Measurements from ENCODE around the gene NR4A2. TPM values are rescaled to one million over a fixed set of nuclear protein-coding genes. Genes with fewer than 3 reads are reported as not detected.
A peak's percentile ranks its signal among the peaks of the same experiment; 100 is the strongest.

NR4A2 gene
- total RNA-seq, 1 donor from 2014 or later, result 8.3 TPM

DNA sequence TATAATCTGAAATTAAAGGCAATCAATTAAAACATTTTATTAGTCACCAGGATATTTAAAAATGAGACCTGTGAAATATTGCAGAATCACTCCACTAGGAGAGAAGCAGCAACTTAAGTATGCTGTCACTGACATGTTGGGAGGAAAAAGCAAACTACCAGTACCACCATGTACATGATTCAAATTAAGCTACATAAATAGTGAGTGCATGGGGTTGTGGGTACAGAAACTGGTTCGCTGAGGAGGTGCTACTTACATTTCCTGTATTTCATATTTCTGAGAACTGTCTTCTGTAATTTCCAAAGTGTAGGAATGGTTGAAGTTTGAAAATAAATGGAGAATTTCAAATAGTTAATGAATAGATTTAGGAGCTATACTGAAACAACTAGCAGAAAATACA lies 7.9 kb upstream of the NR4A2 start:
- no peak for DNase-seq (ENCODE audit: low spot score, unreplicated experiment)
- Mint-ChIP-seq H3K27me3 (no peaks in the 10 kb centered on the region), H3K27ac (no peak overlapping the region), H3K9me3 (ENCODE audit: low read depth) (no peaks in the 10 kb centered on the region), H3K4me1 (ENCODE audit: low read depth) (peaks cover 28% of the 10 kb centered on the region), H3K36me3 (ENCODE audit: insufficient read depth) (no peaks in the 10 kb centered on the region), H3K4me3 (ENCODE audit: low read depth) (peak overlapping the region; percentile 85)
- TF ChIP-seq, protein P1, sequence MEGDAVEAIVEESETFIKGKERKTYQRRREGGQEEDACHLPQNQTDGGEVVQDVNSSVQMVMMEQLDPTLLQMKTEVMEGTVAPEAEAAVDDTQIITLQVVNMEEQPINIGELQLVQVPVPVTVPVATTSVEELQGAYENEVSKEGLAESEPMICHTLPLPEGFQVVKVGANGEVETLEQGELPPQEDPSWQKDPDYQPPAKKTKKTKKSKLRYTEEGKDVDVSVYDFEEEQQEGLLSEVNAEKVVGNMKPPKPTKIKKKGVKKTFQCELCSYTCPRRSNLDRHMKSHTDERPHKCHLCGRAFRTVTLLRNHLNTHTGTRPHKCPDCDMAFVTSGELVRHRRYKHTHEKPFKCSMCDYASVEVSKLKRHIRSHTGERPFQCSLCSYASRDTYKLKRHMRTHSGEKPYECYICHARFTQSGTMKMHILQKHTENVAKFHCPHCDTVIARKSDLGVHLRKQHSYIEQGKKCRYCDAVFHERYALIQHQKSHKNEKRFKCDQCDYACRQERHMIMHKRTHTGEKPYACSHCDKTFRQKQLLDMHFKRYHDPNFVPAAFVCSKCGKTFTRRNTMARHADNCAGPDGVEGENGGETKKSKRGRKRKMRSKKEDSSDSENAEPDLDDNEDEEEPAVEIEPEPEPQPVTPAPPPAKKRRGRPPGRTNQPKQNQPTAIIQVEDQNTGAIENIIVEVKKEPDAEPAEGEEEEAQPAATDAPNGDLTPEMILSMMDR (IDR thresholded peaks at IDR 0.05; ENCODE audit: unreplicated experiment), result no peak

- H3K9me3 Mint-ChIP-seq (ENCODE audit: low read depth), result no peaks in the 10 kb centered on the region
- peak overlapping the region; percentile 6 for H3K27ac Mint-ChIP-seq
- DNase-seq (ENCODE audit: low spot score, unreplicated experiment), result no peak
- TF ChIP-seq, protein P1 (IDR thresholded peaks at IDR 0.05; ENCODE audit: unreplicated experiment), result no peak
- peaks cover 28% of the 10 kb centered on the region for H3K4me1 Mint-ChIP-seq (ENCODE audit: low read depth)
- H3K27me3 Mint-ChIP-seq, result no peaks in the 10 kb centered on the region
- peak overlapping the region; percentile 12 for H3K4me3 Mint-ChIP-seq (ENCODE audit: low read depth)
- H3K36me3 Mint-ChIP-seq (ENCODE audit: insufficient read depth), result no peaks in the 10 kb centered on the region
Measured at GRCh38 chr2:156339865-156340264, 7.3 kb upstream of the NR4A2 start.

DNA sequence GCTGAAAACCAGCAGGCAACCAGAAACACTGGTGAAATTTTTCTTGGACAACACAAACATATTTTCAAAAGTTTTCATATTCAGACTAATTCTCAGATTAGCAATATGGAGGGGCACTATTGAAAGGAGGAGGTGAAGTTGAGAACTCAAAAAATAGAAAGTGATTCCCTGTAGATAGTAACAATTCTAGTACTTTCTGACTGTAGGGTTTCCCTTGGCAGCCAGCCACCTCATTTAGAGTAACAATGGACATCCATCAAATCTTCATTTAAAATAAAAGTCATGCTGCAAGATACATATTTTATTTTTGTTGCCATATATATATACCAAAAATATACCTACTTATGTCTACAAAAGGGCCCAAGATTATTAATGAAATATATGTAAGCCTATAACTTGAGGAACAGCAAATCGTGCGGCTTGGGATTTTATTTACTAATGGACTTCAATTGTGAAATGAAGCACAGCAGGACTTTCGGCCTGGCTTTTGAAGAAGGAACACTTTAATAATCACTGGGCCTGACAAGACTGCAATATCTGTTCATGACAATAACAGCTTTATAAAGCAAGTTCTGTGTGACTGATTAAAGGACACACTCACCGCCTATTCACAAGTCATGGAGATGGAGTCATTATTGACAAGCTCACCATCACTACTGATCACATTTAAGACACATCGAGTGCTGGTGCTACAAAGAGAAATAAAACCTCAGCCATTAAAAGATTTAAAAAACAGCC lies 6.8 kb upstream of the NR4A2 start:
- H3K4me3 Mint-ChIP-seq (ENCODE audit: low read depth), result peak overlapping the region; percentile 12
- H3K36me3 Mint-ChIP-seq (ENCODE audit: insufficient read depth), result no peaks in the 10 kb centered on the region
- peaks cover 27% of the 10 kb centered on the region for H3K4me1 Mint-ChIP-seq (ENCODE audit: low read depth)
- DNase-seq (ENCODE audit: low spot score, unreplicated experiment), result no peak
- no peaks in the 10 kb centered on the region for H3K9me3 Mint-ChIP-seq (ENCODE audit: low read depth)
- TF ChIP-seq, protein P1 (IDR thresholded peaks at IDR 0.05; ENCODE audit: unreplicated experiment), result no peak
- peak overlapping the region; percentile 13 for H3K27ac Mint-ChIP-seq
- H3K27me3 Mint-ChIP-seq, result no peaks in the 10 kb centered on the region

- Mint-ChIP-seq H3K36me3 (ENCODE audit: insufficient read depth) (no peaks in the 10 kb centered on the region), H3K9me3 (ENCODE audit: low read depth) (no peaks in the 10 kb centered on the region), H3K27me3 (no peaks in the 10 kb centered on the region), H3K4me3 (ENCODE audit: low read depth) (no peak overlapping the region), H3K27ac (peak overlapping the region; percentile 31), H3K4me1 (ENCODE audit: low read depth) (peaks cover 27% of the 10 kb centered on the region)
- TF ChIP-seq, protein P1 (IDR thresholded peaks at IDR 0.05; ENCODE audit: unreplicated experiment), result no peak
- no peak for DNase-seq (ENCODE audit: low spot score, unreplicated experiment)
Measured at GRCh38 chr2:156338578-156338977, 6.1 kb upstream of the NR4A2 start.

DNA sequence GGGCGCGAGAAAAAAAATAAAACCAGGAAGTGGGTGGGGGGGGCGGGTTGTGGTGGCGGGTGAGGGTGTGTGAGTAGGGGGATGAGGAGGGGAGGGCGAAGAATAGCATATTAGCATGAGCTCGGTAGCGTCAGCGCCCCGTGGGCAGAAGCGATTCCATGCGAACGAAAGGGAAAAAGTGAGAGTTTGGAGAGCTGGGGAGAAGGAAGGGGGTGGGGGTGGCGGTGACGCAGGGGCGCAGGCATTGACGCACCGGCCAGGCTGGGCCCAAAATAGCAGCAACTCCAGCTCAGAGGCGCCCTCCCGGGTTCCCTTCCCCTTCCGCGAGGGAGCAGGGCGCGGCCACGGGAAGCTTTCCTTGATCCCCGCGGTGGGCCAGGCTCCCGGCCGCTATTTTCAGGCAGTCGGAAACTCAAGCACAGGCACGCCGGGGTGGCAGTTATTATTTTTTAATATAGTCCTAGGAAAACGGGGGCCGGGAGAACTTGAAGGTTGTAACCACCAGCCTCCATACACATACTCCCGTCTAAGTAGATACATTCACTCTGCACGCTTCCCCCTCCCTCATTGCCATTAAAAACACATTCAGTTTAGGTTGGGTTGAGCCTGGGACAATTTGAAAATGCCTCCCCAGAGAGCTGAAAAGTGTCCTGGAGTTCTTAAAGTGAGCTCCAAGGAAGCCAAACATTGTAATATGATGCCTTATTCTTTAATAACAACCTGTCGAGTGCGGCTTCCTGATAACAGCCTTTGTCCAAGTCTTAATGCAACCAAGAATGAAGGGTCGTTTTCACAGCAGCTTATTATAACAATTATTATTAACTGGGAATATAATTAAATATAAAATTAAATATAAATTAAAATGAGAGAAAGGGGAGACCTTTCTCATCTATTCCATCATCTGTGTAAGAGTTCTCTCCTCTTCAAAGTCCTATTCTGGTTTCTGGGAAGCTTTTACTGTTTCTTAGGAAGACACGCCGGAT lies 2.3 kb upstream of the NR4A2 start:
- H3K27me3 Mint-ChIP-seq, result peaks cover 9% of the 10 kb centered on the region
- DNase-seq (ENCODE audit: low spot score, unreplicated experiment), result peak; percentile 48
- no peaks in the 10 kb centered on the region for H3K9me3 Mint-ChIP-seq (ENCODE audit: low read depth)
- TF ChIP-seq, protein P1 (IDR thresholded peaks at IDR 0.05; ENCODE audit: unreplicated experiment), result peak; percentile 15
- peak overlapping the region; percentile 100 for H3K27ac Mint-ChIP-seq
- H3K4me1 Mint-ChIP-seq (ENCODE audit: low read depth), result peaks cover 32% of the 10 kb centered on the region
- H3K4me3 Mint-ChIP-seq (ENCODE audit: low read depth), result peak overlapping the region; percentile 88
- H3K36me3 Mint-ChIP-seq (ENCODE audit: insufficient read depth), result peaks cover 3% of the 10 kb centered on the region

Data from progenitor cell of endocrine pancreas (in vitro differentiated cells).